ENCODE results near the gene CPM. TPM values are rescaled to one million over a fixed set of nuclear protein-coding genes. Genes with fewer than 3 reads are reported as not detected.

CPM gene
- total RNA-seq, 1 donor from 2014 or later = 2.2 TPM

- H3K27me3 Mint-ChIP-seq (ENCODE audit: low read depth) = peaks cover 32% of the 10 kb centered on the region
- H3K27ac Mint-ChIP-seq = no peak overlapping the region
- no peak for TF ChIP-seq CTCF (IDR thresholded peaks at IDR 0.05; ENCODE audit: unreplicated experiment)
- no peak for DNase-seq (ENCODE audit: low spot score in 2 of 2, unreplicated experiment in 2 of 2)
- no peaks in the 10 kb centered on the region for H3K36me3 Mint-ChIP-seq
- H3K9me3 Mint-ChIP-seq = peaks cover 3% of the 10 kb centered on the region
- H3K4me3 Mint-ChIP-seq = no peak overlapping the region
- H3K4me1 Mint-ChIP-seq = peaks cover 7% of the 10 kb centered on the region
These were observed 2.8 kb downstream of the CPM start for GRCh38 chr12:68930178-68930577.

GRCh38 chr12:68924546-68924945 lies 8.4 kb downstream of the CPM start:
- DNase-seq (ENCODE audit: low spot score in 2 of 2, unreplicated experiment in 2 of 2) = no peak
- H3K27me3 Mint-ChIP-seq (ENCODE audit: low read depth) = no peaks in the 10 kb centered on the region
- peaks cover 3% of the 10 kb centered on the region for H3K4me1 Mint-ChIP-seq
- no peak overlapping the region for H3K27ac Mint-ChIP-seq
- no peak overlapping the region for H3K4me3 Mint-ChIP-seq
- TF ChIP-seq CTCF (IDR thresholded peaks at IDR 0.05; ENCODE audit: unreplicated experiment) = no peak
- H3K36me3 Mint-ChIP-seq = no peaks in the 10 kb centered on the region
- H3K9me3 Mint-ChIP-seq = peaks cover 3% of the 10 kb centered on the region

- Mint-ChIP-seq H3K36me3 (no peaks in the 10 kb centered on the region), H3K4me1 (peaks cover 3% of the 10 kb centered on the region), H3K27me3 (ENCODE audit: low read depth) (no peaks in the 10 kb centered on the region), H3K9me3 (no peaks in the 10 kb centered on the region), H3K27ac (no peak overlapping the region), H3K4me3 (no peak overlapping the region)
- TF ChIP-seq CTCF (IDR thresholded peaks at IDR 0.05; ENCODE audit: unreplicated experiment) = no peak
- DNase-seq (ENCODE audit: low spot score in 2 of 2, unreplicated experiment in 2 of 2) = no peak
These were observed 13.3 kb downstream of the CPM start for GRCh38 chr12:68919581-68920239.

GRCh38 chr12:68918960-68919359 lies 14.0 kb downstream of the CPM start:
- no peaks in the 10 kb centered on the region for H3K9me3 Mint-ChIP-seq
- H3K27me3 Mint-ChIP-seq (ENCODE audit: low read depth) = no peaks in the 10 kb centered on the region
- no peak for TF ChIP-seq CTCF (IDR thresholded peaks at IDR 0.05; ENCODE audit: unreplicated experiment)
- H3K36me3 Mint-ChIP-seq = no peaks in the 10 kb centered on the region
- peaks cover 3% of the 10 kb centered on the region for H3K4me1 Mint-ChIP-seq
- no peak for DNase-seq (ENCODE audit: low spot score in 2 of 2, unreplicated experiment in 2 of 2)
- H3K27ac Mint-ChIP-seq = no peak overlapping the region
- no peak overlapping the region for H3K4me3 Mint-ChIP-seq

- H3K4me3 Mint-ChIP-seq = no peak overlapping the region
- no peak overlapping the region for H3K27ac Mint-ChIP-seq
- no peaks in the 10 kb centered on the region for H3K36me3 Mint-ChIP-seq
- no peaks in the 10 kb centered on the region for H3K27me3 Mint-ChIP-seq (ENCODE audit: low read depth)
- DNase-seq (ENCODE audit: low spot score in 2 of 2, unreplicated experiment in 2 of 2) = no peak
- H3K9me3 Mint-ChIP-seq = no peaks in the 10 kb centered on the region
- TF ChIP-seq CTCF (IDR thresholded peaks at IDR 0.05; ENCODE audit: unreplicated experiment) = no peak
- no peaks in the 10 kb centered on the region for H3K4me1 Mint-ChIP-seq
These were observed 17.9 kb downstream of the CPM start for GRCh38 chr12:68915055-68915454.

GRCh38 chr12:68913682-68914081 lies 19.3 kb downstream of the CPM start:
- Mint-ChIP-seq H3K27me3 (ENCODE audit: low read depth) (no peaks in the 10 kb centered on the region), H3K27ac (no peak overlapping the region), H3K36me3 (no peaks in the 10 kb centered on the region), H3K4me1 (no peaks in the 10 kb centered on the region), H3K4me3 (no peak overlapping the region), H3K9me3 (peaks cover under 1% of the 10 kb centered on the region)
- no peak for DNase-seq (ENCODE audit: low spot score in 2 of 2, unreplicated experiment in 2 of 2)
- TF ChIP-seq CTCF (IDR thresholded peaks at IDR 0.05; ENCODE audit: unreplicated experiment) = no peak
